ENCODE data around the gene FAM50A.

FAM50A gene

DNA sequence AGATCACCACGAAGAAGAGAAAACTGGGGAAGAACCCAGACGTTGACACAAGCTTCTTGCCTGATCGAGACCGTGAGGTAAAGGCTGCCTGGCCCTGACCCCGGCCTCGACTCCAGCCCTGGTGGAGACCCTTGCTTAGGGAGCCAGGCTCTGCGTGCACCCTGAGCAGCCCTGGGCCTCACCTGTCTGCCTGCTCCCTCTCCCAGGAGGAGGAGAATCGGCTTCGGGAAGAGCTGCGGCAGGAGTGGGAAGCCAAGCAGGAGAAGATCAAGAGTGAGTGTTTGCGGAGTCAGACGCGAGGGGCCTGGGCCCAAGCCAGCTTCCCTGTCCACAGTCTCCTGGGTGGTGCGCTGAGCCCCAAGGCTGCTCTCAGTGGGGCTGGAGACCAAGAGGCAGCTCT lies 4.5 kb downstream of the FAM50A start:
- H3K27me3 ChIP-seq (ENCODE audit: low read length): no peaks in the 10 kb centered on the region
- H3K79me2 ChIP-seq (ENCODE audit: insufficient read depth, low read length): no peaks in the 10 kb centered on the region; the same call in 1 of the 2 replicates
- H3K36me3 ChIP-seq (ENCODE audit: low read length): no peaks in the 10 kb centered on the region
- no peak overlapping the region for H3K9ac ChIP-seq (ENCODE audit: low read length)
- 0 out of 2 replicates have a peak, but pooled peaks cover under 1% of the 10 kb centered on the region for H3F3A ChIP-seq (ENCODE audit: insufficient read depth)
- no peak overlapping the region for H3K4me3 ChIP-seq (ENCODE audit: insufficient read depth, low read length, poor library complexity, severe bottlenecking)
- no peak for TF ChIP-seq CTCF (IDR thresholded peaks at IDR 0.05; ENCODE audit: insufficient read depth, low read length, poor library complexity, severe bottlenecking)
- TF ChIP-seq EZH2phosphoT487 (conservative IDR thresholded peaks at IDR 0.05; ENCODE audit: low read length): no peak
- no peaks in the 10 kb centered on the region for H3K9me2 ChIP-seq (replicated peaks; ENCODE audit: insufficient read depth, low read length)
- H2AFZ ChIP-seq (ENCODE audit: low read depth, low read length, severe bottlenecking): no peak overlapping the region
- H3K9me3 ChIP-seq (ENCODE audit: insufficient read depth, low read length): no peaks in the 10 kb centered on the region
- H3K4me2 ChIP-seq (ENCODE audit: low read depth, low read length, poor library complexity, severe bottlenecking): no peak overlapping the region
- H3K27ac ChIP-seq (ENCODE audit: low read depth, low read length): no peak overlapping the region
- H4K20me1 ChIP-seq (ENCODE audit: low read depth, low read length): no peaks in the 10 kb centered on the region

- Histone ChIP-seq H3K4me3 (ENCODE audit: insufficient read depth, low read length, poor library complexity, severe bottlenecking) (no peak overlapping the region), H3K4me2 (ENCODE audit: low read depth, low read length, poor library complexity, severe bottlenecking) (no peak overlapping the region), H3K9ac (ENCODE audit: low read length) (no peak overlapping the region), H3K27ac (ENCODE audit: low read depth, low read length) (no peak overlapping the region), H2AFZ (ENCODE audit: low read depth, low read length, severe bottlenecking) (no peak overlapping the region), H3K36me3 (ENCODE audit: low read length) (no peaks in the 10 kb centered on the region), H3K9me2 (replicated peaks; ENCODE audit: insufficient read depth, low read length) (no peaks in the 10 kb centered on the region), H3K9me3 (ENCODE audit: insufficient read depth, low read length) (no peaks in the 10 kb centered on the region), H3F3A (ENCODE audit: insufficient read depth) (no peaks in the 10 kb centered on the region), H3K27me3 (ENCODE audit: low read length) (no peaks in the 10 kb centered on the region), H4K20me1 (ENCODE audit: low read depth, low read length) (no peaks in the 10 kb centered on the region), H3K79me2 (ENCODE audit: insufficient read depth, low read length) (no peaks in the 10 kb centered on the region; the same call in 1 of the 2 replicates)
- TF ChIP-seq EZH2phosphoT487 (conservative IDR thresholded peaks at IDR 0.05; ENCODE audit: low read length): no peak
- TF ChIP-seq CTCF (IDR thresholded peaks at IDR 0.05; ENCODE audit: insufficient read depth, low read length, poor library complexity, severe bottlenecking): no peak
Measured at GRCh38 chrX:154449618-154450017, 5.7 kb downstream of the FAM50A start.

- Histone ChIP-seq H2AFZ (ENCODE audit: low read depth, low read length, severe bottlenecking) (no peak overlapping the region), H3K79me2 (ENCODE audit: insufficient read depth, low read length) (no peaks in the 10 kb centered on the region), H3F3A (ENCODE audit: insufficient read depth) (no peaks in the 10 kb centered on the region), H3K27me3 (ENCODE audit: low read length) (no peaks in the 10 kb centered on the region), H3K36me3 (ENCODE audit: low read length) (no peaks in the 10 kb centered on the region), H3K9me2 (replicated peaks; ENCODE audit: insufficient read depth, low read length) (no peaks in the 10 kb centered on the region), H4K20me1 (ENCODE audit: low read depth, low read length) (no peaks in the 10 kb centered on the region), H3K4me2 (ENCODE audit: low read depth, low read length, poor library complexity, severe bottlenecking) (no peak overlapping the region), H3K27ac (ENCODE audit: low read depth, low read length) (no peak overlapping the region), H3K9me3 (ENCODE audit: insufficient read depth, low read length) (no peaks in the 10 kb centered on the region), H3K4me3 (ENCODE audit: insufficient read depth, low read length, poor library complexity, severe bottlenecking) (no peak overlapping the region), H3K9ac (ENCODE audit: low read length) (no peak overlapping the region)
- TF ChIP-seq EZH2phosphoT487 (conservative IDR thresholded peaks at IDR 0.05; ENCODE audit: low read length) (no peak), CTCF (IDR thresholded peaks at IDR 0.05; ENCODE audit: insufficient read depth, low read length, poor library complexity, severe bottlenecking) (no peak)
Measured at GRCh38 chrX:154450312-154450711, 6.4 kb downstream of the FAM50A start.
